HEK293 (cell line): Measurements from ENCODE around the gene CDR2L.

Experiments
- GLI4 ChIP-seq: fragments of 450-650 bp; formaldehyde crosslinking; IDR thresholded peaks from 2 replicates; pipeline ENCODE4 v1.5.1; 2016; ENCODE audit warnings: missing biosample characterization, missing genetic modification characterization
- KLF8 ChIP-seq: fragments of 450-650 bp; formaldehyde crosslinking; IDR thresholded peaks from 2 replicates; pipeline ENCODE4 v1.5.1; 2016; ENCODE audit warnings: missing biosample characterization, missing genetic modification characterization
- KLF9 ChIP-seq: fragments of 450-650 bp; formaldehyde crosslinking; IDR thresholded peaks from 2 replicates; pipeline ENCODE4 v1.5.1; 2016; ENCODE audit warnings: missing biosample characterization, missing genetic modification characterization, low read depth
- MYNN ChIP-seq: fragments of 450-650 bp; formaldehyde crosslinking; IDR thresholded peaks from 2 replicates; pipeline ENCODE4 v1.5.1; 2016; ENCODE audit warnings: missing biosample characterization, missing genetic modification characterization, borderline replicate concordance
- TRIM28 ChIP-seq: IDR thresholded peaks from 2 replicates; pipeline ENCODE4 v1.6.1; 2011; ENCODE audit warnings: low read length, control low read depth, borderline replicate concordance
- YY2 ChIP-seq: fragments of 450-650 bp; formaldehyde crosslinking; IDR thresholded peaks from 2 replicates; pipeline ENCODE4 v1.5.1; 2016; ENCODE audit warnings: missing biosample characterization, missing genetic modification characterization
- ZNF112 ChIP-seq: fragments of 450-650 bp; formaldehyde crosslinking; IDR thresholded peaks from 2 replicates; pipeline ENCODE4 v1.5.0; 2017; ENCODE audit warnings: missing biosample characterization, missing genetic modification characterization
- ZNF133 ChIP-seq: fragments of 450-650 bp; formaldehyde crosslinking; IDR thresholded peaks from 2 replicates; pipeline ENCODE4 v1.5.1; 2016; ENCODE audit warnings: missing biosample characterization, missing genetic modification characterization
- ZNF16 ChIP-seq: fragments of 450-650 bp; formaldehyde crosslinking; IDR thresholded peaks from 2 replicates; pipeline ENCODE4 v1.5.1; 2016; ENCODE audit warnings: low read depth, missing biosample characterization, missing genetic modification characterization
- ZNF211 ChIP-seq: fragments of 450-650 bp; formaldehyde crosslinking; IDR thresholded peaks from 2 replicates; pipeline ENCODE4 v1.5.1; 2016; ENCODE audit warnings: low read depth, missing biosample characterization, missing genetic modification characterization
- ZNF266 ChIP-seq: fragments of 450-650 bp; formaldehyde crosslinking; IDR thresholded peaks from 2 replicates; pipeline ENCODE4 v1.5.1; 2016; ENCODE audit warnings: missing biosample characterization, missing genetic modification characterization, low read depth
- ZNF335 ChIP-seq: fragments of 450-650 bp; formaldehyde crosslinking; conservative IDR thresholded peaks from 2 replicates; pipeline ENCODE4 v1.5.1; 2016; ENCODE audit warnings: missing biosample characterization, missing genetic modification characterization
- ZNF404 ChIP-seq: fragments of 450-650 bp; formaldehyde crosslinking; IDR thresholded peaks from 2 replicates; pipeline ENCODE4 v1.5.1; 2017; ENCODE audit warnings: missing biosample characterization, missing genetic modification characterization
- ZNF558 ChIP-seq: fragments of 450-650 bp; formaldehyde crosslinking; IDR thresholded peaks from 2 replicates; pipeline ENCODE4 v1.5.1; 2016; ENCODE audit warnings: missing biosample characterization, missing genetic modification characterization
- ZNF624 ChIP-seq: fragments of 450-650 bp; formaldehyde crosslinking; IDR thresholded peaks from 2 replicates; pipeline ENCODE4 v1.5.1; 2017; ENCODE audit warnings: missing biosample characterization, missing genetic modification characterization
- ZNF658 ChIP-seq: fragments of 450-650 bp; formaldehyde crosslinking; IDR thresholded peaks from 2 replicates; pipeline ENCODE4; 2016; ENCODE audit warnings: missing biosample characterization, missing genetic modification characterization
- ZNF776 ChIP-seq: fragments of 450-650 bp; formaldehyde crosslinking; IDR thresholded peaks from 2 replicates; pipeline ENCODE4 v1.5.0; 2017; ENCODE audit warnings: missing biosample characterization, missing genetic modification characterization, borderline replicate concordance
- ZNF777 ChIP-seq: fragments of 450-650 bp; formaldehyde crosslinking; IDR thresholded peaks from 2 replicates; pipeline ENCODE4 v1.5.1; 2017; ENCODE audit warnings: missing biosample characterization, missing genetic modification characterization, borderline replicate concordance
- ZNF792 ChIP-seq: fragments of 450-650 bp; formaldehyde crosslinking; IDR thresholded peaks from 2 replicates; pipeline ENCODE4 v1.5.1; 2016; ENCODE audit warnings: missing biosample characterization, missing genetic modification characterization
- TF ChIP-seq, protein P1 (sequence below): fragments of 450-650 bp; formaldehyde crosslinking; IDR thresholded peaks from 2 replicates; pipeline ENCODE4 v1.5.1; 2016; ENCODE audit warnings: missing biosample characterization, missing genetic modification characterization
- TF ChIP-seq, protein P2 (sequence below): fragments of 450-650 bp; formaldehyde crosslinking; IDR thresholded peaks from 2 replicates; pipeline ENCODE4 v1.5.1; 2016; ENCODE audit warnings: missing biosample characterization, missing genetic modification characterization
- TF ChIP-seq, protein P3 (sequence below): fragments of 450-650 bp; formaldehyde crosslinking; IDR thresholded peaks from 2 replicates; pipeline ENCODE4; 2016; ENCODE audit warnings: missing biosample characterization, missing genetic modification characterization
- TF ChIP-seq, protein P4 (sequence below): fragments of 450-650 bp; formaldehyde crosslinking; IDR thresholded peaks from 2 replicates; pipeline ENCODE4 v1.5.1; 2016; ENCODE audit warnings: missing biosample characterization, missing genetic modification characterization
- TF ChIP-seq, protein P5 (sequence below): fragments of 450-650 bp; formaldehyde crosslinking; IDR thresholded peaks from 2 replicates; pipeline ENCODE4 v1.5.1; 2016; ENCODE audit warnings: missing biosample characterization, missing genetic modification characterization
- TF ChIP-seq, protein P6 (sequence below): fragments of 450-650 bp; formaldehyde crosslinking; IDR thresholded peaks from 2 replicates; pipeline ENCODE4 v1.5.1; 2016; ENCODE audit warnings: missing biosample characterization, missing genetic modification characterization
- TF ChIP-seq, protein P7 (sequence below): fragments of 450-650 bp; formaldehyde crosslinking; IDR thresholded peaks from 2 replicates; pipeline ENCODE4 v1.5.1; 2016; ENCODE audit warnings: missing biosample characterization, missing genetic modification characterization, low read depth
- TF ChIP-seq, protein P8 (sequence below): fragments of 450-650 bp; formaldehyde crosslinking; IDR thresholded peaks from 2 replicates; pipeline ENCODE4 v1.5.1; 2016; ENCODE audit warnings: missing biosample characterization, missing genetic modification characterization

CDR2L gene

DNA sequence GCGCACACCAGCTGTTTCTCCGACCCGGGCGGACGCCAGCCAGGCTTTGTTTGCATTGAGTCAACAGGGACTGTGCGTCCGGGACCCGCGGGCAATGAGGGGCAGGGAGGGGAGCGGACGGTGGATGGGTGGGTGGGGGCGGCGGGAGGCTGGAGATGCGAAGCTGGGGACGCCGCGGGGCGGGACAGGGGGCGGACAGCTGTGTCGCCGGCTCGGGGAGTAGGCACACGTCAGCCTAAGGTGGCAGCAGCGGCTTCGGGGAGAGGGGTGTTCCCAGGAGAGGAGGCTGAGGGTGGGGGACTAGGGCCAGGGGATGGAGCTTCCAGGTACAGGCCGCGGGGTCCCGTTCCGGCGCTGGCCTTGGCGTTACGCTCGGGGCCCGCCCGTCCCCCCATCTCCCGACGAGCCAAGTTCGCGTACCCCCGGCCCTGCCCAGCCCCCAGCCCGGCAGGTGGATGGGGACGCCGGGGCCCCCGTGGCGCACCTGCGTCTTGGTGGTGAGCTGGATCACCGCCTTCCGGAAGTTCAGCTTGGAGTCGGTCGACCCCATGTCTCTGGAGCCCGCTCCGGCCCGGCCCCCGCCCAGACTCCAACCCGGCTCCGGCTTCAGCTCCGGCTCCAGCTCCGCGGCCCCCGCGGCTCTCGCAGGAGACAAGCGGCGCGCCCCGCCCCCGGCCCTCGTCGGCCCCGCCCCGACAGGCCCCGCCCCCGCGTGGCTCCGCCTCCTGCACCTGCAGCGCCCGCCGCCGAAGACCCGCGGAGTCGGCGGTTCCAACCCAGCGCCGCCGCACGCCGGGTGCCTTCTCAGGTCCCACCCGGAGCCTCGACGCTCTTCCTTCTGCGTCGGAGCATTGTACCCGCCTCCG, 15.1 kb upstream of the CDR2L start, which contains the start of gene HID1 (continued):
- peak; percentile 57; the same call in 1 of the 2 replicates for TF ChIP-seq KLF9
- TF ChIP-seq TRIM28, result no peak
- no peak for TF ChIP-seq ZNF658
- no peak for TF ChIP-seq ZNF266 (tag by site-specific recombination)
- no peak for TF ChIP-seq YY2
- TF ChIP-seq, protein P1, sequence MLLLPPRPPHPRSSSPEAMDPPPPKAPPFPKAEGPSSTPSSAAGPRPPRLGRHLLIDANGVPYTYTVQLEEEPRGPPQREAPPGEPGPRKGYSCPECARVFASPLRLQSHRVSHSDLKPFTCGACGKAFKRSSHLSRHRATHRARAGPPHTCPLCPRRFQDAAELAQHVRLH (tag by site-specific recombination), result no peak
- TF ChIP-seq ZNF16 (tag by site-specific recombination), result no peak
- no peak for TF ChIP-seq ZNF777 (tag by site-specific recombination)
- TF ChIP-seq, protein P2, sequence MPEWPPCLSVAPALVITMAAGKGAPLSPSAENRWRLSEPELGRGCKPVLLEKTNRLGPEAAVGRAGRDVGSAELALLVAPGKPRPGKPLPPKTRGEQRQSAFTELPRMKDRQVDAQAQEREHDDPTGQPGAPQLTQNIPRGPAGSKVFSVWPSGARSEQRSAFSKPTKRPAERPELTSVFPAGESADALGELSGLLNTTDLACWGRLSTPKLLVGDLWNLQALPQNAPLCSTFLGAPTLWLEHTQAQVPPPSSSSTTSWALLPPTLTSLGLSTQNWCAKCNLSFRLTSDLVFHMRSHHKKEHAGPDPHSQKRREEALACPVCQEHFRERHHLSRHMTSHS, result no peak
- TF ChIP-seq GLI4 (tag by site-specific recombination), result no peak
- TF ChIP-seq ZNF404 (tag by site-specific recombination), result no peak
- TF ChIP-seq ZNF133 (tag by site-specific recombination), result no peak
- TF ChIP-seq ZNF558 (tag by site-specific recombination), result no peak
- TF ChIP-seq ZNF211 (tag by site-specific recombination), result no peak
- TF ChIP-seq ZNF792, result no peak
- TF ChIP-seq, protein P3, sequence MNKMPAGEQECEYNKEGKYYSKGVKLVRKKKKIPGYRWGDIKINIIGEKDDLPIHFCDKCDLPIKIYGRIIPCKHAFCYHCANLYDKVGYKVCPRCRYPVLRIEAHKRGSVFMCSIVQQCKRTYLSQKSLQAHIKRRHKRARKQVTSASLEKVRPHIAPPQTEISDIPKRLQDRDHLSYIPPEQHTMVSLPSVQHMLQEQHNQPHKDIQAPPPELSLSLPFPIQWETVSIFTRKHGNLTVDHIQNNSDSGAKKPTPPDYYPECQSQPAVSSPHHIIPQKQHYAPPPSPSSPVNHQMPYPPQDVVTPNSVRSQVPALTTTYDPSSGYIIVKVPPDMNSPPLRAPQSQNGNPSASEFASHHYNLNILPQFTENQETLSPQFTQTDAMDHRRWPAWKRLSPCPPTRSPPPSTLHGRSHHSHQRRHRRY (tag by site-specific recombination), result no peak
- no peak for TF ChIP-seq ZNF776 (tag by site-specific recombination)
- TF ChIP-seq, protein P4, sequence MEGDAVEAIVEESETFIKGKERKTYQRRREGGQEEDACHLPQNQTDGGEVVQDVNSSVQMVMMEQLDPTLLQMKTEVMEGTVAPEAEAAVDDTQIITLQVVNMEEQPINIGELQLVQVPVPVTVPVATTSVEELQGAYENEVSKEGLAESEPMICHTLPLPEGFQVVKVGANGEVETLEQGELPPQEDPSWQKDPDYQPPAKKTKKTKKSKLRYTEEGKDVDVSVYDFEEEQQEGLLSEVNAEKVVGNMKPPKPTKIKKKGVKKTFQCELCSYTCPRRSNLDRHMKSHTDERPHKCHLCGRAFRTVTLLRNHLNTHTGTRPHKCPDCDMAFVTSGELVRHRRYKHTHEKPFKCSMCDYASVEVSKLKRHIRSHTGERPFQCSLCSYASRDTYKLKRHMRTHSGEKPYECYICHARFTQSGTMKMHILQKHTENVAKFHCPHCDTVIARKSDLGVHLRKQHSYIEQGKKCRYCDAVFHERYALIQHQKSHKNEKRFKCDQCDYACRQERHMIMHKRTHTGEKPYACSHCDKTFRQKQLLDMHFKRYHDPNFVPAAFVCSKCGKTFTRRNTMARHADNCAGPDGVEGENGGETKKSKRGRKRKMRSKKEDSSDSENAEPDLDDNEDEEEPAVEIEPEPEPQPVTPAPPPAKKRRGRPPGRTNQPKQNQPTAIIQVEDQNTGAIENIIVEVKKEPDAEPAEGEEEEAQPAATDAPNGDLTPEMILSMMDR (tag by site-specific recombination), result no peak; the same call in 1 of the 2 replicates
- no peak for TF ChIP-seq MYNN (tag by site-specific recombination)
- TF ChIP-seq, protein P5, sequence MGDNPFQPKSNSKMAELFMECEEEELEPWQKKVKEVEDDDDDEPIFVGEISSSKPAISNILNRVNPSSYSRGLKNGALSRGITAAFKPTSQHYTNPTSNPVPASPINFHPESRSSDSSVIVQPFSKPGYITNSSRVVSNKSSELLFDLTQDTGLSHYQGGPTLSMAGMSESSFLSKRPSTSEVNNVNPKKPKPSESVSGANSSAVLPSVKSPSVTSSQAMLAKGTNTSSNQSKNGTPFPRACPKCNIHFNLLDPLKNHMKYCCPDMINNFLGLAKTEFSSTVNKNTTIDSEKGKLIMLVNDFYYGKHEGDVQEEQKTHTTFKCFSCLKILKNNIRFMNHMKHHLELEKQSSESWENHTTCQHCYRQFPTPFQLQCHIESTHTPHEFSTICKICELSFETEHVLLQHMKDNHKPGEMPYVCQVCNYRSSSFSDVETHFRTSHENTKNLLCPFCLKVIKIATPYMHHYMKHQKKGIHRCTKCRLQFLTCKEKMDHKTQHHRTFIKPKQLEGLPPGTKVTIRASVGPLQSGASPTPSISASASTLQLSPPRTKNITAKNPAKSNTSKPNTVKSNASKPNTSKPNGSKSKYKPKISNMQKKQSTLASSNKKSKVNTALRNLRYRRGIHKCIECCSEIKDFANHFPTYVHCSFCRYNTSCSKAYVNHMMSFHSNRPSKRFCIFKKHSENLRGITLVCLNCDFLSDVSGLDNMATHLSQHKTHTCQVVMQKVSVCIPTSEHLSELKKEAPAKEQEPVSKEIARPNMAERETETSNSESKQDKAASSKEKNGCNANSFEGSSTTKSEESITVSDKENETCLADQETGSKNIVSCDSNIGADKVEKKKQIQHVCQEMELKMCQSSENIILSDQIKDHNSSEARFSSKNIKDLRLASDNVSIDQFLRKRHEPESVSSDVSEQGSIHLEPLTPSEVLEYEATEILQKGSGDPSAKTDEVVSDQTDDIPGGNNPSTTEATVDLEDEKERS, result no peak
- 0 out of 2 replicates have a peak, but pooled peaks have one; percentile 36 for TF ChIP-seq KLF8 (tag by site-specific recombination)
- TF ChIP-seq ZNF624, result no peak
- peak; percentile 70; the same call in 1 of the 2 replicates for TF ChIP-seq ZNF335 (tag by site-specific recombination)
- TF ChIP-seq, protein P6, sequence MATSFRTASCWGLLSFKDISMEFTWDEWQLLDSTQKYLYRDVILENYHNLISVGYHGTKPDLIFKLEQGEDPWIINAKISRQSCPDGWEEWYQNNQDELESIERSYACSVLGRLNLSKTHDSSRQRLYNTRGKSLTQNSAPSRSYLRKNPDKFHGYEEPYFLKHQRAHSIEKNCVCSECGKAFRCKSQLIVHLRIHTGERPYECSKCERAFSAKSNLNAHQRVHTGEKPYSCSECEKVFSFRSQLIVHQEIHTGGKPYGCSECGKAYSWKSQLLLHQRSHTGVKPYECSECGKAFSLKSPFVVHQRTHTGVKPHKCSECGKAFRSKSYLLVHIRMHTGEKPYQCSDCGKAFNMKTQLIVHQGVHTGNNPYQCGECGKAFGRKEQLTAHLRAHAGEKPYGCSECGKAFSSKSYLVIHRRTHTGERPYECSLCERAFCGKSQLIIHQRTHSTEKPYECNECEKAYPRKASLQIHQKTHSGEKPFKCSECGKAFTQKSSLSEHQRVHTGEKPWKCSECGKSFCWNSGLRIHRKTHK, result no peak
- TF ChIP-seq, protein P7, sequence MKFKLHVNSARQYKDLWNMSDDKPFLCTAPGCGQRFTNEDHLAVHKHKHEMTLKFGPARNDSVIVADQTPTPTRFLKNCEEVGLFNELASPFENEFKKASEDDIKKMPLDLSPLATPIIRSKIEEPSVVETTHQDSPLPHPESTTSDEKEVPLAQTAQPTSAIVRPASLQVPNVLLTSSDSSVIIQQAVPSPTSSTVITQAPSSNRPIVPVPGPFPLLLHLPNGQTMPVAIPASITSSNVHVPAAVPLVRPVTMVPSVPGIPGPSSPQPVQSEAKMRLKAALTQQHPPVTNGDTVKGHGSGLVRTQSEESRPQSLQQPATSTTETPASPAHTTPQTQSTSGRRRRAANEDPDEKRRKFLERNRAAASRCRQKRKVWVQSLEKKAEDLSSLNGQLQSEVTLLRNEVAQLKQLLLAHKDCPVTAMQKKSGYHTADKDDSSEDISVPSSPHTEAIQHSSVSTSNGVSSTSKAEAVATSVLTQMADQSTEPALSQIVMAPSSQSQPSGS (tag by site-specific recombination), result no peak
- TF ChIP-seq ZNF112 (tag by site-specific recombination), result no peak
- TF ChIP-seq, protein P8, sequence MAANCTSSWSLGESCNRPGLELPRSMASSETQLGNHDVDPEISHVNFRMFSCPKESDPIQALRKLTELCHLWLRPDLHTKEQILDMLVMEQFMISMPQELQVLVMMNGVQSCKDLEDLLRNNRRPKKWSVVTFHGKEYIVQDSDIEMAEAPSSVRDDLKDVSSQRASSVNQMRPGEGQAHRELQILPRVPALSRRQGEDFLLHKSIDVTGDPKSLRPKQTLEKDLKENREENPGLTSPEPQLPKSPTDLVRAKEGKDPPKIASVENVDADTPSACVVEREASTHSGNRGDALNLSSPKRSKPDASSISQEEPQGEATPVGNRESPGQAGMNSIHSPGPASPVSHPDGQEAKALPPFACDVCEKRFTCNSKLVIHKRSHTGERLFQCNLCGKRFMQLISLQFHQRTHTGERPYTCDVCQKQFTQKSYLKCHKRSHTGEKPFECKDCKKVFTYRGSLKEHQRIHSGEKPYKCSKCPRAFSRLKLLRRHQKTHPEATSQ (tag by site-specific recombination), result no peak
